22Rv1 (cell line): ENCODE measurements around the gene LRRC8A.

ENCODE experiments used
- H3K27ac ChIP-seq: fragments of 450-650 bp; 2 replicates; pipeline ENCODE4 v1.5.1; 2017
- CTCF ChIP-seq: fragments of 450-650 bp; IDR thresholded peaks from 2 replicates; pipeline ENCODE4 v1.5.1; 2017; ENCODE audit warnings: mild to moderate bottlenecking
- ZFX ChIP-seq: fragments of 450-650 bp; IDR thresholded peaks from 2 replicates; pipeline ENCODE4 v1.6.1; 2017; ENCODE audit warnings: antibody characterized with exemption, borderline replicate concordance

Gene LRRC8A

GRCh38 chr9:128903871-128904620 lies 22.1 kb downstream of the LRRC8A start:
- TF ChIP-seq CTCF (no peak), ZFX (no peak)
- H3K27ac ChIP-seq, result peak overlapping the region; percentile 93

- H3K27ac ChIP-seq, result peak overlapping the region; percentile 93
- TF ChIP-seq ZFX, result no peak
- no peak for TF ChIP-seq CTCF
Measured at GRCh38 chr9:128905964-128906363, 24.0 kb downstream of the LRRC8A start.

- H3K27ac ChIP-seq, result peak overlapping the region; percentile 93
- no peak for TF ChIP-seq CTCF
- TF ChIP-seq ZFX, result no peak
Measured at GRCh38 chr9:128906741-128907140, 24.8 kb downstream of the LRRC8A start.

GRCh38 chr9:128908372-128908771 lies 26.4 kb downstream of the LRRC8A start:
- H3K27ac ChIP-seq, result peak overlapping the region; percentile 91; the same call in 1 of the 2 replicates
- TF ChIP-seq ZFX (no peak), CTCF (no peak)

GRCh38 chr9:128909859-128910258 lies 27.9 kb downstream of the LRRC8A start:
- TF ChIP-seq ZFX (no peak), CTCF (no peak)
- H3K27ac ChIP-seq, result peak overlapping the region; percentile 91

GRCh38 chr9:128910906-128911305 lies 29.0 kb downstream of the LRRC8A start:
- no peak for TF ChIP-seq ZFX
- TF ChIP-seq CTCF, result no peak
- H3K27ac ChIP-seq, result peak overlapping the region; percentile 91

- peak overlapping the region; percentile 91 for H3K27ac ChIP-seq
- TF ChIP-seq CTCF, result no peak
- no peak for TF ChIP-seq ZFX
Measured at GRCh38 chr9:128911529-128912035, 29.6 kb downstream of the LRRC8A start.
